Umbilical cord (tissue), 2 donors: Measurements from ENCODE around the gene NAV2. TPM values are rescaled to one million over a fixed set of nuclear protein-coding genes. Genes with fewer than 3 reads are reported as not detected.

Experiments
- DNase-seq: peaks from one replicate; pipeline ENCODE4 v3.0.0-alpha.2; 2015; ENCODE audit warnings: low spot score
- total RNA-seq: library from RNA; depleted of rRNA; stranded (reverse); fragments of >200 nt; gene quantifications from one replicate; pipeline ENCODE4 v1.2.3, GENCODE V29; 2014; ENCODE audit warnings: low replicate concordance; ENCODE audit not compliant: insufficient read depth

The NAV2 gene
- total RNA-seq, 1 donor from 2014 or later: 14.7 TPM

GRCh38 chr11:20015529-20016427 lies 303.1 kb downstream of the NAV2 start:
- no peak for DNase-seq

- no peak for DNase-seq
These were observed 303.9 kb downstream of the NAV2 start for GRCh38 chr11:20016526-20016925.

GRCh38 chr11:20017320-20017719 lies 304.7 kb downstream of the NAV2 start:
- no peak for DNase-seq

- no peak for DNase-seq
These were observed 307.6 kb downstream of the NAV2 start for GRCh38 chr11:20020198-20020597.

GRCh38 chr11:20020716-20021115 lies 308.1 kb downstream of the NAV2 start:
- DNase-seq: no peak

DNA sequence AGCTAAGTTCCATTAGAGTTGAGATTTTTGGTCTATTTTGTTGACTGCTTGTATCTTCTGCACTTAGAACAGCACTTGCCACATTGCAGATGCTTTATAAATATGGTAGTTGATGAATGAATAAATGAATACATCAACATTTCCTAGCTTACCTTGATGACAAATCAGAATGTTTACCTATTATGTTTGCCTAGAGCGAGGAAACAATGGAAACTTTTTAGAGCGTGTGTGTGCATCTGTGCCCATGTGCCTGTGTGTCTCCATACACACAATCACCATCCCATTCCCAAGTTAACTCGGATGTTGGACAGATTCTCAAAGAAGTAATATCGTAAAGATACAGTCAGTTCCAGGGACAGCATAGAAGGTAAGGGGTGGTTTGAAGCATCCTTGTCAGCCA lies 308.6 kb downstream of the NAV2 start:
- no peak for DNase-seq

DNA sequence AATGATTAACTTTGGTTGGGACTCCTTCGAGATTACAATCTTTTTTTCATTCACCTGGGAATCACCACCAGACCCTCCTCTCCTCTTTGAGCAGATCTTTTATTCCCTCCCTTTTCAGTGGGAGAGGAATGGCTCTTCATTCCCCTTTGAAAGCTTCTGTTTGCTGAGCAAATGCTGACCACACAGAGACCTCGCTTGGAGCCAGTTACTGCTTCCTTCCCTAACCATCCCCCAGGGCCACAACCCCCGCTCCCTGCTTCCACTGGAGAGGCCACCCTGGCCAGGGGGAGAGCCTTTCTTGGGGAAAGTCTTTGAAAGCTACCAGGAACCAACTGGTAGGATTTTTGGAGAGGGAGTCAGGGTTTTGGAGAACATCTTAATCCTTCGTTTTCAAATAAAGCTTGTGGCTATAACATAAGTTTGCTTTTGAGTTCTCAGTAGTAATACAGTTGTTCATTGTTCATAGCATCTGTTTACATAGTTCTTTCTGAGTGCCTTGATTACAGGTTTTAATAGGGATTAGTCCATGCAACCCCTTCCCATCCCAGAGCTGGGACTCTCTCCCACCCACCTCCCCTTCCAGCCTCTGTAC lies 309.2 kb downstream of the NAV2 start:
- DNase-seq: no peak

DNA sequence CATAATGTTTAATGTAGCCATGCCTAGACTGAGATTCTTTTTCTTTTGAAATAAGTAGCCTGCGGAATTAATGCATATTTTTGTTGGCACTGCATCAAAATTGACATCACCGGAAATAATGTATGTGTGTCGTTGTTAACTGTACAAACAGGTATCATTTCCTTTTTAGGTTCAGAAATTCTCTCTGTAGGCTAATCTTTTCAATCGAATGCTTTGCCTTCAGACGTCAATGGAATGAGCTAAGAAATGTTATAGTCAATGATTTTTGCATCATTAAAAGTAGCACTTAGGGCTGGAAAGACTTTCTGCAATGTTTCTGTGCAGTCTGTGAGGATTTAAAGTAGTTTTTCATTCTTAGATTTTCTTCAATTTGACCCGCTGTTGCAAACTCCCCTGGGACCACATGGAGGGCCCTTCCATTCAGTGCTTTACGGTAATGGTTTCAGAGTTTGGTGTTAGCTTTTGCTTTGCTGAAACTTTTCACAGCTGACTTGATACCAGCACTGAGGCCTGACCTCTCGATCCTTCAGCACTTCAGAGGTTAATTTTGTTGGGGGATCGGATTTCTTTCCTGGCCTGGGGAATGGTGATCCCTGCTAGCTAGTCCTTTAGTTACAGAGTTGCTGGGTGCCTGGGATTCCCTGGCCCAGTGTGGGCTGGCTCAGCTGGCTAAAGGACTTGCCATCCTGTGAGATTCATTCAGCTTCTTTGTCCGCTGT lies 309.9 kb downstream of the NAV2 start:
- DNase-seq: peak; percentile 68

- no peak for DNase-seq
These were observed 310.4 kb downstream of the NAV2 start for GRCh38 chr11:20023082-20023426.

GRCh38 chr11:20024172-20024935 lies 311.7 kb downstream of the NAV2 start:
- DNase-seq: no peak

DNA sequence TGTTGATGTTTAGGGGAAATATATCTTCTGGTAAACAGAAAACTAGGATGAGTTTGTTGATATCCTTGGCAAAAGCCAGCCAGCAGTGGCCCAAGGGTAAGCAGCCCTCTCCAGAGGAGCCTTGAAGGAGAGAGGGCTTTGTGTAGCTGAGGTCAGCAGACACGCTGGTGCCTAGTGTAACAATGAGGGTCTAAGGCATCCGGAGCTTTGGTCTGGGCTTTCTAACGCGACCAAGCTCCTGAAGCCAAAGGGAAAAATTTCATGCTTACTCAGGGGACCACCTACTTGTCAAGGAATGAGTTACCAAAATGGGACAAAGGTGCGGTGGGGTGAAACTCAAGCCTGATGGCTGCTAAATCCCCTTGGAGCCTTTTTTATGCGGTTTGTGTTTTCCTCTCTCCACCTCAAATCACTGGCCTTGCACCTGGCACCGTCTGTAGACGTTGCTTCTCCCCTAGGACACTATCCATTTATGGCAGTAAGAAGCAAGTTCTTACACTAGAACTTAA lies 312.7 kb downstream of the NAV2 start:
- DNase-seq: no peak

- no peak for DNase-seq
These were observed 314.3 kb downstream of the NAV2 start for GRCh38 chr11:20026629-20027555.

DNA sequence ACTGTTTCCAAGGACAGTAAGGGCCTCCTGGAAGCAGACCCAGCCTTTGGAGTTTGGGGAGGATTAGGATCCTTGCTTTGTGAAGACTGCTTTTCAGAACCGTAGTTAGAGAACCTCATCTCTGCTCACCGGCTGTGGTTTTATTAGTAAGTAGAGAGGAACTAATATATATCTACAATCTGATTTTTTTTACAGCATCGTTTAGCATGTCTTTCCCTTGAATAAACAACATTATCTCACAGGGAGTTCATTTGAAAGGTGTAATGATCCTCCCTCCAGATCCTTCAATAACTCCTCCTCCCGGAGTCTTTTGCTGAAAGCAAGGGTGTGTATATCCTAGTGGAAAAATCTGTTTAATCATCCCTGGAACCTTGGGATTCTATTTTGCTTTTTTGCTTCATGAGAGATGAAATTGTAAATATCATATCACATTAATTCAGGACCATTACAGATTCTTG lies 314.9 kb downstream of the NAV2 start:
- no peak for DNase-seq

- no peak for DNase-seq
These were observed 316.6 kb downstream of the NAV2 start for GRCh38 chr11:20029193-20029592.

DNA sequence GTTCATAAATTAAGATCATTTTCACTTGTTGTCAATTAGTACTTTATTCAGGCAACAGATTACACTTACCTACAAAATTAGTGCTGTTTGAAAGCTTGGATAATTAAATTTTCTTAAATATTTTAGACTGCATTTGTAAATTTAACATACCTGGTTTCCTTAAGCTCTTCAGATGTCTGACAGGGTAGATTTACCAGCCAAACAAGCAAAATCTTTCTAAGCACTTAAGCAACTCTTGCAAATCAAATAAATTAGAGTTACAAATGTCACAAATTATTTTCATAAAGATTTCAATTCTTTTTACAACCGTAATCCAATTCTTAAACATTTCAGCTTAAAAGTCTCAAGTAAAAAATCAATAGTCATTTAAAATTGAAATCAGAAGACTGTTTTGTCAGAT lies 317.8 kb downstream of the NAV2 start:
- no peak for DNase-seq

DNA sequence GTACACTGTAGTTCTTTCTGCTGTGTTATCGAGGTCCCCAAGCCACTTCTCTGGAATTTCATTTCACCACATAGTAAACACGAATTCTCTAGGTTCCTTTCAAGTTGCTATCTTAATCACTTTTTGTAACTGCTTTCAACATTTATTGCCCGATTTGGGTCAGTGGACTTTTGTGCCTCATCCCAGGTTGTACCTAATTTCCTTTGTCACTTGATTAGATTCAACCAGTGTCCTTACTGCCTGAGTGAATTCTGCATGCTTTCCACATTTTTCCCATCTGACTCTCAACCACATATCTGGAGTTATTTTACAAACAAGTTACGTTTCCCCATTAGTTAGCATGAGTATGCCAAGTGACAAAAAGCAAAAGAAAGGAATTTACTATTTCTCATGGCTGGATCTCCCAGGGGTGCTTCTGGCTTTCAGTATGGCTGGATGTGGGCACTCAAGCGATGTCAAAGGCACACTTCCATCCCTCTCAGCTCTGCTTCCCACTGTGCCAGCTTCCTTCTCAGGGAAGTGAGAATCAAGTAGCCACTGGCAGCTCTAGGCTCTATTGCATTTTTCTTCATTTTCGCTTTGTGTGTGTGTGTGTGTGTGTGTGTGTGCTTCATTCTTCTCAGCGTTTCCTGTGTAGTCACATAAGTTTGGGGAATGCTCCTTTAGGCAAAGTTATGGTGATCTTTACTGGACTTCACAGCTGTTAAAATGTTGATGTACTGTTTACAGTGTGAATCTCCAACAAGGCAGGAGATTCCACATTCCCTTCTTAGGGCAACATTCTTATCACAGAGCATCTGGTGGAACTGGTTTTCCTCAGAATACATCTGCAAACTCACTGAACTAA lies 318.7 kb downstream of the NAV2 start:
- peak; percentile 77 for DNase-seq

- no peak for DNase-seq
These were observed 319.5 kb downstream of the NAV2 start for GRCh38 chr11:20032127-20032526.

DNA sequence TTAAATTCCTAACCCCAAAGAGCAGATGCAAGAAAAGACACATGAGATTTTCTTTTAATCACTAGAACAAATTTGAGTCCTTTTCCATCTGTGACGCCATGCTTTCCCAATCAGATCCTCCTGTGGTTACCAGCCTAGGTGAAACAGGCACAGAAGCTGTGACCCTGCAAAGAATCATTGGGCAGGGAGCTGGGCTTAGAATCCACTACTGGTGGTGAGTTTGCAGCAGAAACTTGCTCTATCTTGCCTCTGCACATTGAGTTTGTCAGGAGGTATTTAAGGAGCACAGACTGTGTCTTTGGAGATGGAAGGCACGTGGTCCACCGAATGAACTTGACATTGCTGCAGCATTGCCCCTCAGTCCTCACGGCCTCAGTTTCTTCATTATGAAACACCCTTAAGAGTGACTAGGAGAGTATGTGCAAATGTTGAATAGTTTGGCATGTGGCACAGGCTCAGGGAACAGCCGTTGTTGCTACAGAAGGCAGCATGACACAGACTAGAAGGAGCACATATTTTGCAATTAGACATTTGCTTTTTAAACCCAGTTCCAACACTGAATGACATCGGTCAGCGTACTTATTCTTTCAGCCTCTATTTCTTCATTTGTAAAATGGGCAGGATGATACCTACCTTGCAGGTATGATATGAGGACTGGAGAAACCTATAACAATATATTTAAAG lies 320.1 kb downstream of the NAV2 start:
- no peak for DNase-seq

DNA sequence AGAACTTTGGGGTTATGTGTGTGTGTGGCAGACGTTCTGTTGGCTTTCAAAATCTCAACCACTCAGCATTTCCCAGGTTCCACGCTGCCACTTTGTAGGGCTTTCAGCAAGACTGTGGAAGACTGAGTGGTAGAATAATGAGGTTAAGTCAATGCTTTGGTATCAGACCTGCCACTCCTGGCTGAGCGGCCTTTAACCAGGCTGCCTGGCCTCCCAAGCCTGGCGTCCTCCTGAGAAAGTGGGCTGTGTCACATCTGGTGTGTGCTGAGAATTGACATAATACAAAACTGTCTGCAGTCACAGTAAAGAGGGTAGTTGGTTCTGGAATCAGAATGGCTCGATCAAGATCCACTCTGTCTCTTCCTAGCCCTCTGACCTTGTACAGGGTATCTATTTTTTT lies 321.2 kb downstream of the NAV2 start:
- DNase-seq: no peak
